Panc1 (cell line): ENCODE results near the gene CEP128. TPM values are rescaled to one million over a fixed set of nuclear protein-coding genes. Genes with fewer than 3 reads are reported as not detected.

Source experiments
- ATAC-seq: fragments of 200-7000 bp; cut with Tn5 transposase; 2 replicates; pipeline ENCODE4 v1.9.1; 2020; ENCODE audit warnings: mild to moderate bottlenecking, moderate library complexity
- BruUV-seq: library from RNA; stranded (reverse); fragments of 400-500 nt; replicated peaks from 2 replicates; lab custom pipeline; 2021; lab: Mats Ljungman, UMichigan
- CTCF ChIA-PET: fragments of 300-600 bp; sonication (Branson Sonifier 250); formaldehyde crosslinking; loops from one replicate; lab custom pipeline; 2022; ENCODE audit warnings: antibody characterized with exemption; lab: Charles Lee
- POLR2A ChIA-PET: fragments of 300-600 bp; sonication (Branson Sonifier 250); formaldehyde crosslinking; loops from one replicate; lab custom pipeline; 2022; ENCODE audit warnings: antibody characterized with exemption; lab: Charles Lee
- DNase-seq: peaks from one replicate; pipeline ENCODE4 v3.0.0-alpha.2; 2010; ENCODE audit warnings: low read depth, low spot score
- H3K27ac ChIP-seq: 2 replicates; pipeline ENCODE4 v1.5.1; 2011; ENCODE audit warnings: mild to moderate bottlenecking, low read length, inconsistent platforms
- H3K27me3 ChIP-seq: fragments of 200-500 bp; sonication (Bioruptor generic); 2 replicates; pipeline ENCODE4 v1.6.0; 2014; ENCODE audit warnings: low read length, inconsistent platforms; ENCODE audit not compliant: control insufficient read depth, insufficient read depth
- H3K36me3 ChIP-seq: fragments of 200-500 bp; sonication (Bioruptor generic); 2 replicates; pipeline ENCODE4 v1.5.1; 2014; ENCODE audit warnings: inconsistent platforms, mild to moderate bottlenecking, low read length, moderate library complexity; ENCODE audit not compliant: control insufficient read depth, insufficient read depth
- H3K4me1 ChIP-seq: 2 replicates; pipeline ENCODE4 v1.5.1; 2011; ENCODE audit warnings: inconsistent platforms, mild to moderate bottlenecking, low read length, moderate library complexity; ENCODE audit not compliant: control insufficient read depth, insufficient read depth
- H3K4me3 ChIP-seq, 2 experiments: 2 replicates each; pipeline ENCODE4 v1.5.1; 2011 to 2012; ENCODE audit warnings: low read depth in 2 of 2, low read length in 2 of 2, mild to moderate bottlenecking in 2 of 2, inconsistent platforms in 1 of 2, moderate library complexity in 1 of 2
- H3K9me3 ChIP-seq: fragments of 200-500 bp; sonication (Bioruptor generic); 2 replicates; pipeline ENCODE4 v1.5.1; 2014; ENCODE audit warnings: low read depth, mild to moderate bottlenecking, inconsistent platforms, low read length, moderate library complexity; ENCODE audit not compliant: control insufficient read depth, insufficient read depth
- CTCF ChIP-seq: fragments of 450-650 bp; IDR thresholded peaks from 2 replicates; pipeline ENCODE4 v1.5.1; 2017; ENCODE audit warnings: mild to moderate bottlenecking
- POLR2AphosphoS5 ChIP-seq: IDR thresholded peaks from 2 replicates; pipeline ENCODE4 v1.6.1; 2012; ENCODE audit warnings: mild to moderate bottlenecking, low read depth, low read length, moderate library complexity
- REST ChIP-seq, 2 experiments: IDR thresholded peaks; 2 replicates each; pipeline ENCODE4 v1.6.1; 2011 to 2012; ENCODE audit warnings: low read depth in 2 of 2, control low read depth in 1 of 2, low read length in 1 of 2, mild to moderate bottlenecking in 1 of 2, moderate library complexity in 1 of 2; ENCODE audit not compliant: insufficient read depth in 1 of 2
- SIN3A ChIP-seq: IDR thresholded peaks from 2 replicates; pipeline ENCODE4 v1.6.1; 2012; ENCODE audit warnings: low read depth, mild to moderate bottlenecking, low read length, moderate library complexity, borderline replicate concordance; ENCODE audit not compliant: insufficient read depth
- TCF7L2 ChIP-seq: IDR thresholded peaks from 2 replicates; pipeline ENCODE4 v1.6.1; 2011; ENCODE audit warnings: mild to moderate bottlenecking, low read depth, low read length, inconsistent platforms
- in situ Hi-C: cut with HindIII; loops from 2 replicates; pipeline ENCODE4 v1.10.0; 2016; ENCODE audit warnings: low sequenced_read_pairs, low pct_unique_long_range_greater_than_20kb
- intact Hi-C: fragments of 100-400 bp; cut with micrococcal nuclease; formaldehyde crosslinking; loops from one replicate; pipeline ENCODE4 v1.10.0; 2022; ENCODE audit not compliant: unreplicated experiment
- total RNA-seq: library from RNA; stranded (reverse); gene quantifications from one replicate; pipeline ENCODE4 v1.2.1, GENCODE V29; 2021; ENCODE audit not compliant: unreplicated experiment

CEP128 gene
- total RNA-seq, 1 experiment from 2014 or later: 9.3 TPM

GRCh38 chr14:80872645-80873044, 68.9 kb downstream of the CEP128 start:
- intact Hi-C loops: no loop called here
- Histone ChIP-seq H3K4me1 (no peaks in the 10 kb centered on the region), H3K4me3 (no peak overlapping the region), H3K27me3 (no peaks in the 10 kb centered on the region), H3K9me3 (peaks cover 13% of the 10 kb centered on the region), H3K36me3 (no peaks in the 10 kb centered on the region), H3K27ac (no peak overlapping the region)
- TF ChIP-seq SIN3A (no peak), TCF7L2 (no peak), POLR2AphosphoS5 (no peak), CTCF (no peak), REST (IDR thresholded peaks at IDR 0.05; ENCODE audit: insufficient read depth in 1 of 2, low read depth in 2 of 2, low read length in 1 of 2) (no peak)
- POLR2A ChIA-PET: no interaction called here
- DNase-seq: no peak
- CTCF ChIA-PET: no interaction called here
- in situ Hi-C loops: no loop called here
- ATAC-seq: no peak
- BruUV-seq: no TSS peak

- H3K4me1 ChIP-seq: no peaks in the 10 kb centered on the region
- no peak overlapping the region for H3K27ac ChIP-seq
- ATAC-seq (no peak), DNase-seq (no peak)
- no peak overlapping the region for H3K4me3 ChIP-seq
- H3K9me3 ChIP-seq: peaks cover 13% of the 10 kb centered on the region
- ChIA-PET CTCF (interaction anchor here (0.7 kb wide), 1 partner anchor 195 kb away, joined by 4 read pairs; no protein-coding TSS in a partner anchor), POLR2A (no interaction called here)
- TF ChIP-seq TCF7L2 (no peak), REST (IDR thresholded peaks at IDR 0.05; ENCODE audit: insufficient read depth in 1 of 2, low read depth in 2 of 2, low read length in 1 of 2) (no peak), POLR2AphosphoS5 (no peak), SIN3A (no peak), CTCF (no peak)
- intact Hi-C loops (no loop called here), in situ Hi-C loops (no loop called here)
- no peaks in the 10 kb centered on the region for H3K27me3 ChIP-seq
- no TSS peak for BruUV-seq
- H3K36me3 ChIP-seq: no peaks in the 10 kb centered on the region
Observed at GRCh38 chr14:80868260-80868659, 73.3 kb downstream of the CEP128 start.
